GM19438 (cell line): ENCODE data around the gene TRMT5.

ENCODE experiments used
- ATAC-seq: cut with Tn5 transposase; IDR thresholded peaks from one replicate; pipeline ENCODE4 v1.9.1; 2021; ENCODE audit warnings: low read depth; ENCODE audit not compliant: unreplicated experiment

The TRMT5 gene

DNA sequence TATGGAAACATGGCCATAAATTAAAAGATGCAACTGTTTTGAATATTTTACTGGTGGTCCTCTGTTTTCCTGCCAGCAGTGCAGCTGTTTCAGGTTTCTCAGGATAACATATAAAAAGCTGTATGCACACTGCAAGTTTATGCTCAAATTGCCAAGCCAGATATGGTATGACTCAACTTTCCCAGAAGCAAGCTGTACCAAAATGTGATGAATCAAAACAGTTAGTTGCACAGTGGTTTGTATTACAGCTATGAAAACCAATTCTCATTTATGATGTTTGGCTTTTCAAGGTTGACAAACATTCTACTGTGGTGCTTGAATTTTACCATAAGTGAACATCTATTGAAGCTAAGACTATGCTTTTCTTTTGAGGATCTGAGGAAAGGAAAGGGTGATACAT lies 15.5 kb downstream of the TRMT5 start:
- no peak for ATAC-seq

DNA sequence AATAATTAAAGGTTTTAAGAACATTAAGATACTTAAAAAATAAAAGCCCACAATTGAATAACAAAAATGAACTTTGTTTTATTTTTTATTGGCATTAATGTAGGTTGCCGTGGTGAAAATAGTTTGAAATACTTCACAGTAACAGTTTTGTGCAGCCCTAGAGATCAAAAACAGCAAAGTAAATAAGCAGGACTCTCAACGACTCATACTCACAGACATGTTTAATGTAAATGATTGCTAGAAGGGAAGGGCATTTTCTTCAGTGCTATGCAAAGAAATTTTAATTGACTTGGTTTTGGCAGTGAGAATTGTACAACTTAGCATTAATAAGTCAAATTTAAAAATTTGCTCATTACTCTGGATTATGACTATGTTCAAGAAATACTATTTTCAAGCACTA lies 16.0 kb downstream of the TRMT5 start:
- no peak for ATAC-seq

DNA sequence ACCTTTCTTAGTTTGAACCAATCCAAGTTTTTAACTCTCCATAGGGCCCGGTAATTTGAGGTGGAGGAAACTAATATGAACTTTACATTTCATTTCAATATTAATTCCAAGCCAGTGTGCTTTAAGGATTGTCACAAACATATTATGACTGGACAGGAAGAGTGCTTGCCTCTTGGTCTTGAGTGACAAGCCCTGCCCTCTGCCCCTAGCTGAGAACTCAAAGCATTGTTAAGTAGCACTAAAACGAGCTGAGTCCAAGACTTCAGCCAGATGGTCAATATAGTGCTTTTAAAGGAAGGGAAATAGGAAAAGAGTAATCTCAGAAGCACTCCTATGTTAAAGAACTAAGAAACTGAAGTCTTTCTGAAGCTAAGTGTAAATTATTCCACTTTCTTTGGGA lies 17.1 kb downstream of the TRMT5 start:
- ATAC-seq = no peak

DNA sequence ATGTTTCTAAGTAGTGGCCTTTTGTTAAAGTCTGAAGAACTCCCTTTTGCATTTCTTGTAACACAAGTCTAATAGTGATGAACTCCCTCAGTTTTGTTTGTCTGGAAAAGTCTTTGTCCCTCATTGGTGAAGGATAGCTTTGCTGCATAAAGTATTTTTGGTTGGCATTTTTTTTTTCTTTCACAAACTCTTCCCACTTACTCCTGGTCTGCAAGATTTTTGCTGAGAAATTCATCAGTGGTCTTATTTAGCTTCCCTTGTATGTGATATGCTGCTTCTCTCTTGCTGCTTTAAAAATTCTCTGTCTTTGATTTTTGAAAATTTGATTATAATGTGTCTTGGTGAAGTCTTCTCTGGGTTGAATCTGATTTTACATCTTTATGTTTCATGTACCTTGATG lies 22.7 kb downstream of the TRMT5 start:
- no peak for ATAC-seq

DNA sequence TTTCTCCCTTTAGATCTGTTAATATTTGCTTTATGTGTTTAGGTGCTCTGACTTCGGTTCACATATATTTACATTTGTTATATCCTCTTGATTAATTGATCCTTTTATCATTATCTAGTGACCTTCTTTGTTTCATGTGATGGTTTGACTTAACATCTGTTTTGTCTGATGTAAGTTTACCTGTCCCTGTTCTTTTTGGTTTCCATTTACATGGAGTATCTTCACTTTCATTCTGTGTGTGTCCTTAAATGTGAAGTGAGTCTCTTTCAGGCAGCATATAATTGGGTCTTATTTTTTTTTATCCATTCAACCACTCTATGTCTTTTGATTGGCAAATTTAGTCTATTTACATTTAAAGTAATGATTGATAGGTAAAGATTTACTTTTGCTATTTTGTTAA lies 24.2 kb downstream of the TRMT5 start:
- ATAC-seq = no peak

DNA sequence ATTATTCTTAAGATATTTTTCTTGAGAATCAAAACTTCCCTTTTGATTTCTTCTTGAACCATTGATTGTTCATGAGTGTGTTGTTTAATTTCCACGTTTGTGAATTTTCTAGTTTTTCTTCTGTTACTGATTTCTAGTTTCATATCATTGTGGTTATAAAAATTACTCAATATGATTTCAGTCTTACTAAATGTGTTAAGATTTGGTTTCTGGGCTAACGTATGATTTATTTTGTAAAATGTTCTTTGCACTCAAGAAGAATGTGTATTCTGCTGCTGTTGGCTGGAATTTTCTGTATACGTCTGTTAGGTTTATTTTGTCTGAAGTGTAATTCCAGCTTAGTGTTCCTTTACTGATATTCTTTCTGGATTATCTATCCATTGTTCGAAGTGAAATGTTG lies 24.7 kb downstream of the TRMT5 start:
- ATAC-seq = no peak

DNA sequence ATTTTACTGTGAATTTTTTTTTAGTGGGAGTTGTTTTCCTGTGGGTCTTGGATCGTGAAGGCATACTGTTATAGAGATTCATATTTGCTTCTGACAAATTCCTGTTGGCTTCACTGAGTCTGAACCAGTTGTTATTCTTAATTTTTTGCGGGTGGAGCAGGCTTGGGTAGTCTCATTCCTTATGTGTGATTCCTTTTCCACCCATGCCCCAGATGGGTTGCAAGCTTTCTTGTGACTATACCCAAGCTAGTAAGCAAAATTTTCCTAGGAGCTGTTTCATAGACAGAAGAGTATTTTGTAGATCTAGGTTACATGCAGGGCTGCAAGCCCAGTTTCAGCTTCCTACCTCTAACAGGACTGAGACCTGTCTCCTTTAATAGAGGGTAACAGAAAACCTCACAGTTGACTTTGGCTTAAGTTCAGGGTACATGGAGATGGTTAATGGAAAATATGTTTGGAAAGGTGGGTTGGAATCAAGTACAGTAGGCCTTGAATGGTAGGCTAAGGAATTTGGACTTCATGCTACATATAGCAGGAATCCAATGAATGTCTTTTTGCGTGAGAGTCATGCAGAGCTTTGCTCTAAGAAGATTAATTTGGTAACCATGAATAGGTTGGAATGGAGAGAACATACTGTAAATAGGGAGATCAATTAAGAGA lies 29.0 kb downstream of the TRMT5 start:
- no peak for ATAC-seq

DNA sequence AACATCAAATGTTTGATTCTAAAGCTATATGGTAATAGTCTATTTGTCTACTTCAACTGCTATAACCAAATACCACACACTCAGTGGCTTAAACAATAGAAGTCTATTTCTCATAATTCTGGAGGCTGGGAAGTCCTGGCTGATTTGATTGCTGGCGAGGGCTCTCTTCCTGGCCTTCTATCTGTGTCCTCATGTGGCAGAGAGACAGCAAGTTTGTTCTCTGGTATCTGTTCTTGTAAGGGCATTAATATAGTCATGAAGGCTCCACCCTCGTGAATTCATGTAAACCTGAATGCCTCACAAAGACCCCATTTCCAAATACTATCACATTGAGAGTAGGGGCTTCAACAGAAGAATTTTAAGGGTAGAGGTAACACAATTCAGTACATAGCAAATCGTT lies 34.1 kb downstream of the TRMT5 start:
- ATAC-seq = no peak

DNA sequence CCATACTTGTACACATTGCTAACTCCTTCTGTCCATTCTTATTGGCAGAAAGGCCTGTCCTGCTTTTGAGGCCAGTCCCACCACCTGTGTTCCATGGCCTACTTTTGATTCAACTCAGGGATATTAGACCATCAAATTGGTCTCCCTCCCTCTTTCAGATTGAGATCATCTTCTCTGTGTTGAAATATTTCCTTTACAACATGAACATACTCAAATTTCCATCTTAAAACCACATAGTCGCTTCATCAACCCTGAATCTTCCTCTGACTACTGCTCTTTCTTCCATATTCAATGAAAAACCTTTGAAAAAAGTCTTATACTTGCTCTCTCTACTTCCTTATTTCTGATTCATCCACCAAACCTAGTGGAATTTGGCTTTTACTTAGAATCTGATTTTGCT lies 34.9 kb downstream of the TRMT5 start:
- no peak for ATAC-seq

DNA sequence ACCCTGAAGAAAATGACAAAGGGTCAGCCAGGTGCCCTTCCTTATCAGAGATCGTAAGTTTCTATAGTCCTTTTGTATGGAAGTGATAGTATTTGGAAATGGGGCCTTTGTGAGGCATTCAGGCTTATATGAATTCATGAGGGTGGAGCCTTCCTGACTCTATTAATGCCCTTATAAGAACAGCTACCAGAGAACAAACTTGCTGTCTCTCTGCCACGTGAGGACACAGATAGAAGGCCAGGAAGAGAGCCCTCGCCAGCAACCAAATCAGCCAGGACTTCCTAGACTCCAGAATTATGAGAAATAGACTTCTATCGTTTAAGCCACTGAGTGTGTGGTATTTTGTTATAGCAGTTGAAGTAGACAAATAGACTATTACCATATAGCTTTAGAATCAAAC lies 36.7 kb downstream of the TRMT5 start:
- no peak for ATAC-seq

DNA sequence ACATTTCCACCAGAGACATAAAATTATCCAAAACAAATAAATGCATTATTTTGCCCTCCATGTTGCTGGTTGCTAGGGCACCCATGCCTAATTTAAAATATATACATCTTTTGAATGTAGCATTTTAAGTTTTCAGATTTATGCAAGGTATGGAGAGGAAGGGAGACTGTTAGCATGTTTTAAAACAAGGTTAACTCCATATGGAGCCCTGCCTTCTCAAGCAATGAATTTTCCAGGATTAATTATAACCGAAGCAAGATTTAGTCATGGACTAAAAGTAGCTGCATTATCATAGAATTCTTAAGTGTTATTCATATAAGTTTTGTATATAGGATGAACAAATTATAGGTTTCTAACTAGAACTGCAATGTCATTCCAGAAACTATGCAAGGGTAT lies 37.2 kb downstream of the TRMT5 start:
- ATAC-seq = no peak

DNA sequence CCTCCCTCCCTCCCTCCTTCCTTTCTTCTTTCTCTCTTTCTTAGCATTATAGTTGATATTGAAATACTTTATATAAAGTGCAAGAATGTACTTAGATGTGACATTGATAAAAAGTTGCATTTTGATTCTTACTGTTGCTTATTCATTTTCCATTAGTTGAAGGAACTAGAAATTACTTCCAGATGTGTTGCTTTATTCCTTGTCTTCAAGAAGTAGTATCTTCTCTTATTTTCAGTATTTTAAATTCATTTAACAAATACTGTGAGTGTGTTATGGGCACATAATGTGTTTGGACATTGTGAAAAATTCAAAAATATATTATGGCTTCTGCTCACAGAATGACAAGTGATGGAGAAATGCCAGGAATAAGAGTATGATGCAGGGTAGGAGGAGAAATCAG lies 45.6 kb downstream of the TRMT5 start:
- ATAC-seq = no peak

DNA sequence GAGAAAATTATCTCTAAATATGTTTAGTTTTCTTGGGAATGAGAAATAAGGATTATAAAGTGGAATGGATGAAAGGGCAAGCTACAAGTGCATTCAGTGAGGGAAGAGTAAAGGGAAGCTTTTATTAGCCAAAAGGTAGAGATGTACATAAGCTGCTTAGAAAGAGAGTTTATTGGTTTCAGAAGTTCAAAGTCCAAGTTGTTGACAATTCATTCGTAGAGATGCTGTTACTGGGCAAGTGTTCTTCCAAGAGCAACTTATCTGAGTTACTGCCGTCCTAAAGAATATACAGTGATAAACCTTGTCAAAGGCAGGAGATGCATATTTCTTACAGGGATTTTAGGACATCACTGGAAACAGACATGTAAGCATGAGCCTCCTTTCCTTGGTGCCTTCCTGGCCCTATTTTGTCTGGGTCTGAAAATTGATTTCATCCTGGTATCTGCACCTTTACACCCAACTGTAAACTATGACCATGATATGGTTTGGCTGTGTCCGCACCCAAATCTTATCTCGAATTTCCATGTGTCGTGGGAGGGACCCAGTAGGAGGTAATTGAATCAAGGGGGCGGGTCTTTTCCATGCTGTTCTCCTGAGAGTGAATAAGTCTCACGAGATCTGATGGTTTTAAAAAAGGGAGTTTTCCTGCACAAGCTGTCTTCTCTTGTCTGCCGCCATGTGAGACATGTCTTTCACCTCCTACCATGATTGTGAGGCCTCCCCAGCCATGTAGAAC lies 46.8 kb downstream of the TRMT5 start:
- no peak for ATAC-seq

DNA sequence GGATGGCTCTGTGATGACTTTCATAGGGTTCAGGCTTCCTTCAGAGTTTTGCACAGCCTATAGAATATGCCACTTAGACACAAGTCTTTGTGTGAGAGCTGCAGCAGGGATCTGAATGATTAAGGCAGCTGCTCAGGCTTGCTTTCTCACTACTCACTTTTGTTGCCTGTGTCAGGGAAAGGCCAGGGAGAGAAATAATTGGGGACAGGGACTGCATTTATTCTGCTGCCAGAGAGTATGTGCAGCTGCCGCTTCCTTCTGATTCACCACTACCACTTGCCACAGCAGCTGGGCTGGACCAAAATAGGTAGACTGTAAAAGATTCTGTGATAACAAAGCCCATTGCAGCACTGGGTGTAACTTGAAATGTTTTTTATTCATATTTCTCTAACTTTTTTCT lies 49.7 kb downstream of the TRMT5 start:
- ATAC-seq = no peak

DNA sequence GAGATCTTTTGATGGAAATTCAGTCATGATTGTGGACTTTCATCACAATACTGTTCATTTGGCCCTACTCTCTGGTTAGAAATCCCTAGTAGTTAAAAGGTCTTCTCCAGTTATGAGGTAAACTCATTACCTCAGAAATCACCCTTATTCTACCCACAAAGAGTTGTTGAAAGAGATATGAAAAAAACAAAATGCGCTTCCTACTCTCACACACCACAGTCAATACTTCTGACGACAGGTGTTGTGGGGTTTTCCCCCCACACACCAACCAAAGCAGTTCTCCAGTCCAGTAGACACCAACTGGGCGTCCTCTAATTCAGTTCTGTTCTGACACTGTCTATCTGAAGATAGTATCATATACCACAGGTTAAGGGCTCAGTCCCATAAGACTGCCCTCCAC lies 54.9 kb downstream of the TRMT5 start:
- peak; percentile 90 for ATAC-seq

DNA sequence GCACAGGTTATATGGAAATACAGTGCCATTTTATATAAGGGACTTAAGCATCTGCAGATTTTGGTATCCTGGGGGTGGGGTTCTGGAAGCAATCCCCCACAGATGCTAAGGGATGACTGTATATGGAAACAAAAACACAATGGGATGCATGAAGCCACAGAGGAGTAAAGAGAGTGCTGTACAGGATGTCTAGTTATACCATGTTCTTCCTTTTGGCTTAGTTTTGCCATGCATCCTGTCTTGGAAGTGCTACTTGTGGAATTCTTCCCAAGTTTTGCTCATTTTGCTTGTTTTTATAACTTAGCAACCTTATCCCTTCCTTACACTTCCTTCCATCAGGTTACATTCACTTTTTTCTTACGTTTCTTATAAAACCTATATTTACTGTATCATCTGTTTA lies 55.6 kb downstream of the TRMT5 start:
- ATAC-seq = no peak

DNA sequence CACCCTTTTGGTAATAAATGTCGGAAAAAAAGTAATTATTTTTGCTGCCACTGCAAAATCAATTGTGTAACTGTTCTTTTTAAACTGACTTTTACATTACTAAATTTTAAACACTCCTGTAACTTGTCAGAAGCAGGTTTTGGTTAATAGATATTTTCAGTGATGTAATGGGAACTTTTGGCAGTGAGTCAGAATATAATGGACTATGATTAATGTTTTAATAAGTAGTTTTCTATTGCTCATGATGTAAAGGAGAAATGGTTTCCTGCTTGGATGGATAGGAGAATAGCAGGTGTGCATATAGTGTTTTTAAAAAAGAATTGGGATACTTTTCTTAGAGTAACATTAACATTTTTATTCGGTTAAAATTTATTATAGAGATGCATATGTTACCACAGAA lies 58.8 kb downstream of the TRMT5 start:
- no peak for ATAC-seq
